GM21529 (cell line): ENCODE measurements around the gene CLEC2B.
A peak's percentile ranks its signal among the peaks of the same experiment; 100 is the strongest.

Experiments used
- ATAC-seq: cut with Tn5 transposase; IDR thresholded peaks from one replicate; pipeline ENCODE4 v1.9.1; 2021; ENCODE audit not compliant: unreplicated experiment

The CLEC2B gene

GRCh38 chr12:9870286-9870866 is 1.2 kb upstream of the CLEC2B start:
- no peak for ATAC-seq

DNA sequence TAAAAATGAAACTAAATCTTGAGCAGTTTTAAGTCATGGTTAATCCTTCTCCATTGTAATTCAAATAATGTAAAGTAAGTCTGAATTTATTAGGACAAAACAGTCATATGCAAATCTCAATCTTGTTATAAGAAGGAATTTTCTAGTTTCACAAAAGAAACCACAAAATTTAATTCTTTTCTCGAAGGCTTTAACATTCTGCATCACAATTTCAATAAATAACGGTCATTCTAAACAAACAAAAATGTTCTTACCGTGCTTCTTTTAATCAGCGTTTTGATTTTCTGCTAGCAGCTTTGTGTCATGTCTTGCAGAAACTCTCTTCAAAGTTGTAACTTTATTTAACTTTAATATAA is 225 bp downstream of the CLEC2B start:
- no peak for ATAC-seq

- ATAC-seq: no peak
Measured at GRCh38 chr12:9868311-9868801, 798 bp downstream of the CLEC2B start.

- ATAC-seq: no peak
Measured at GRCh38 chr12:9867531-9867930, 1.6 kb downstream of the CLEC2B start.

- ATAC-seq: no peak
Measured at GRCh38 chr12:9866860-9867269, 2.3 kb downstream of the CLEC2B start.

DNA sequence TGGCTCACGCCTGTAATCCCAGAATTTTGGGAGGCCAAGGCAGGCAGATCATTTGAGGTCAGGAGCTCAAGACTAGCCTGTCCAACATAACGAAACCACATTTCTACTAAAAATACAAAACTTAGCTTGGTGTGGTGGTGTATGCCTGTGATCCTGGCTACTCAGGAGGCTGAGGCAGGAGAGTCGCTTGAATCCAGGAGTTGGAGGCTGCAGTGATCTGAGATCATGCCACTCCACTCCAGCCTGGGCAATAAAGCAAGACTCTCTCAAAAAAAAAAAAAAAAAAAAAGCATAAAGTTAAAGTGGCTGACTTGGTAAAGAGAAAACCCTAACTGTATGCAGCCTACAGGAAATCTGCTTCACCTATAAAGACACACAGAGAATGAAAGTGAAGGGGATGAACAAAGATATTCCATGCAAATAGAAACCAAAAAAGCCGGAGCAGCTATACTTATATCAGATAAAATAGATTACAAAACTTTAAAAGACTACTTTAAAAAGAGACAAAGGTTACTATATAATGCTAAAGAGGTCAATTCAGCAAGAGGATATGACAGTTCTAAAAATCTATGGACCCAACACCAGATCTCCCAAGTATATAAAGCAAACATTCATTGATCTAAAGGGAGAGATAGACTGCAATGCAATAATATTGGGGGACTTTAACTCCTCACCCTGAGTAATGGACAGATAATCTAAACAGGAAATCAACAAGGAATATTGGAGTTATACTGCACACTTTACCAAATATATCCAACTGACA is 4.1 kb downstream of the CLEC2B start:
- no peak for ATAC-seq

- no peak for ATAC-seq
Measured at GRCh38 chr12:9858135-9858534, 11.0 kb downstream of the CLEC2B start.

DNA sequence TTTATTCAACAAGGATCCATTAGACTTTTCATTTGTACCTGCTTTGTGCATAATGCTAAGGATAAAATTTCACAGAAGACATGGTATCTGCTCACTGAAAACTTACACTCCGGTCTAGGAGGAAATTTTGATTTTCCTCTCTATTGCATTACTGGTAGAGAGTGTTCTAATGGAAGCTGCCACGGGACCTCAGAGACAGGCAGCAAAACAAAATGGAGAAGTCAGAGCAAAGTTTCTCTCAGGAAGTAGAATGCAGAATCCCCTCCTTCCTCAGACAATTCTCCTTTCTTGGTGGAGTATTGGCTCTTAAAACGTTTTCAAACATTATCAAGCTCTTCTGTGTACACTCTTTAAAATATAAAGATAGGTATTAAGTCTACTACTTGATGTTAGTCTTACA is 12.3 kb downstream of the CLEC2B start:
- no peak for ATAC-seq

DNA sequence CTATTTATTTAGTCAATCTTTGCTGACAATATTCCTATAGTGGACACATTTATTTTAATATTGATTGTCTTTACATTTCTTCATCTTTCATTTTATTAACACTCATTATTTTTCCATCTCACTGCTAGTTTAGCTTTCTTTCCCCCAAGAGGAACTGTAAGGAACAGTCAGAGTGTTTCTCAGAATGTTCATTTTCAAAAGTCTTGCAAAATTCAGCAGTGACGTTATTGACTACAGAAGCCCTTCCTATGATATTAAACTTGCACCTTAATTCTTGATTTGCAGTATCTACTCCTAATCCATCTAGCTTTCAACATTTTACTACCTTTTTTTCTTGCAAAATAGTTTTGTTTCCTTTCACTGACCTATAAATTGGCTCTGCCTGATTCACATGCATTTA is 13.0 kb downstream of the CLEC2B start:
- no peak for ATAC-seq

DNA sequence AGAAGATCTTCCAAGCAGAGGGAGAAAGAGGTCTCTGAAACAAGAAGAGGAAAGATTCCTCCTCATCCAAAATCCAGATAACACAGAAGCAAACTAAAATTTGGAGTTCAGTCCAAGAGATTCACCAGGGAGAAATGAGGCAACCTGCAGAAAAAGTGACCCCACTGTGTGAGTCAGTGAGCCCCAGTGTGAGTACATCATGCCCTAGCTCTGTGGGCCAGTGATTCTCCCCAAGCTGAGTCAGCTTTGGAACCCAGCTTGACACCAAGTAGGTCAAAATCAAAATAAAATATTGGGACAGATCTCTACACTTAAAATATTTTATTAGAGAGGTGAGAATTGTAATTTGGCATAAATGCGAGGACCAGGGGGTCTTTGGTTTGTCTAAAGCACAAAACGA is 17.2 kb downstream of the CLEC2B start:
- ATAC-seq: no peak

- no peak for ATAC-seq
Measured at GRCh38 chr12:9851050-9851449, 18.1 kb downstream of the CLEC2B start.

- no peak for ATAC-seq
Measured at GRCh38 chr12:9848899-9849298, 20.3 kb downstream of the CLEC2B start.

DNA sequence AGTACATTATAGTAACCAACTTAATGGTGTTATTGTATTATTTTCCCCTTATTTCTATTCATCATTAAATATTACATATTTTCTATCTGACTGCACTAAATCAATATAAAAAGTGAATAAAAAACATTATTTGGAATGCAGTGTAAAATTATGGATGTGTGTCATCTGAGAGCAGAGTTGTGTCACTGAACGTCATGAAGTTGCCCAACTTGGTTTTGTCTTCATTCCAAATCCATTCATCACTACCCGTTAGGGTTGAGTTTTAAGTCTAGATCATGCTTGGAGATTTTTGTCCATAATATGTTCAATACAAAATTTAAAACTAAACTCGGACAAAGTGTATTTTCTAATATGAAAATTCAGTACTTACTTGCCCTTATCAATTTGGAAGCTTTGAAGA is 25.7 kb downstream of the CLEC2B start:
- no peak for ATAC-seq

DNA sequence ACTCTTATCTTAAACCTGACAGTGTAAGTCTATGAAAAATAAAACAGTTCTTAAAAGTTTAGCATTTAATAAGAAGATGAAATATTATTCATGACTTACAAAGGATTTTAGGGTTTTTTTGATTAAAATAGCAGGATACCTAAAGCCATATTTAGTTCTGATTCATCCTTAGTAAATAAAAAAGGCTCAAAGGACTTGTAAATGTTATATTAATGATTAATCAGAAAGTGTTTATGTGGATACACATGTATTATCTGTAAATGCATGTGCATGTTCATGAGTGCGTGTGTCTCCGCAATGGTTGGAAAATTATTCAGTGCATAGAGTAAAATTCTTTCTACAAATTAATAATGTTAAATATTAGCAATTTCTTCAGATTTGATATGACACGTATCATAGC is 37.4 kb downstream of the CLEC2B start:
- ATAC-seq: no peak

DNA sequence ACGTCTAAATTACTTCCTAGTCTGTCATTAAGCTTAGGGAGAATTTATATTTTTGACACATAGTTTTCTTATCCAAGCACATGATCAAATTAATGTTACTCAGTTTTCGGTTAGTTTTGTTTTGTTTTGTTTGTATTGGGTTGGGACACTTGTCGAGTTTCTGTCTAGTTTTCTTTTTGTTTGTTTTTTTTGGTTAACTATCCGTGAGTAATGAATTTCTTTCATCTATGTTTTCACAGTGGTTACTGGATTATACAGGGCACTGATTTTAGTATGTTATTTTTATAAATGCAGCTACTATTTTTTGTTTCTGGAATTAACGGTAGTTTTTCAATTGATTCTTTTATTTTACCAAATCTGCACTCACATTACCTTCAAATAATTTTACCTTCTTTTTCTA is 39.2 kb downstream of the CLEC2B start:
- no peak for ATAC-seq

- ATAC-seq: no peak
Measured at GRCh38 chr12:9829483-9829882, 39.7 kb downstream of the CLEC2B start.

DNA sequence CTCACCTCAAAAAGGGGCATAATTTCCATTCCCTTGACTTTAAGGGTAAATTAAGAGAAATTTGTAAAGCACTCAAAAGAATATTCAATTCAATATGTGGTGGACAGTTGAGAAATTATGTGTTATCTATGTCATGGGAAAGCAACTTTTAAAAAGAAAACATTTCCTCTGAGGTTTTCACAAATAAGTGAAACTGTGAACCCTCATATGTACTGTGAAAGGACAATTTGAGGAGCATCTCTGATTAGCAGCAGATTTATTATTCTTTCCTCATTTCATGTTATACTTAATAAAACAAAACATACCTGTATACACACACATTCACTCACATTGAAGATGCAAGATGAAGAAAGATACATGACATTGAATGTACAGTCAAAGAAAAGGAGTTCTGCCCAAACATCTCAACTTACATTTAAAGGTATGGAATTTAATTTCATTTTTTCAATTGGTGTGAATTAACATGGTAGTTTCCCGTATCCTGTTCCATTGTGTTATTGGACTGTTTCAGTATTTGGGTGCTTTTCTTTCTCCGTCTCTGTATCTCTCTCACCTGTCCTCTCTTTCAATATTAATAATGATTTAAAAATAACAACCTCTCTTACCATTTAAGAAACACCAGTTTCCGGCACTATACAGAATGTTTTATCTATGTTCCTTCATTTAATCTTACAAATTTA is 41.8 kb downstream of the CLEC2B start, which contains the start of gene KLRF1:
Gene KLRF1 (plus strand): TSS at position 273 of the 680 bp plus-strand sequence. CDS start 64 bp downstream, at position 337.
- ATAC-seq: no peak

DNA sequence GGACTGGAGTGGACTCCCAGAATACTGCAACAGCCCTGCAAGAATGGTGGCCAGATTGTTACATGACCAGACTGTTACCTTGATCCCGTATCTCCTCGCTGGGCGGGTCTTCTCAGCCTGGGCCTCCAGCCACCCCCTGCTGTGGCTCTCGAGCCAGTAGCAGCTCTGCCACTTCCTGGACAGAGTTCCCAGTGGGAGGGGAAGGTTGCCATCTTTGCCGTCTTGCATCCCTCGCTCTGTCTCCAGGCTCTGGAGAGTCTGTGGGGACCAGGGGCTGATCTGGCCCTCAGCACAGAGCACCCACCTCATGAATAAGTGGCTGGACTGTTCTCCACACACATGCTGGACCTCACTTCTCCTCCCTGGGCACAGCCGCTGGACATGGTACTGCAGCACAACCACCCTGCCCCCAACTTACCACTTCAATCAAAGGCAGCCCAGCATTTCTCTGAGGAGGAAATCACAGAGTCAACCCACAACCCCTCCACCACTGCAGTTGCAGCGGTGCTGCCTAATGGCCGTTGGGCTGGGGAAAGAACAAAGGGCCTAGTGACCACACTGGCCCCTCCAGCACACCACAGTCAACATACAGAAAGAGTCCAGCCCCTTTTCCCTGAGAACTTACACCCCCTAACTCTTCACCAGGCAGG is 48.7 kb downstream of the CLEC2B start:
- no peak for ATAC-seq

GRCh38 chr12:9813821-9814798 is 55.0 kb downstream of the CLEC2B start:
- ATAC-seq: peak; percentile 94

- no peak for ATAC-seq
Measured at GRCh38 chr12:9811621-9812020, 57.5 kb downstream of the CLEC2B start.
